Stimulated activated CD4-positive, alpha-beta T cell treated with anti-CD3 and anti-CD28 coated beads, Interleukin-1b, Interleukin-23, amount 100 ng/mL, for 48 hours (primary cell): ENCODE results near the gene ANKRD44.

ENCODE experiments used
- DNase-seq: peaks from one replicate; pipeline ENCODE4 v3.0.0-alpha.2; 2020

ANKRD44 gene

GRCh38 chr2:197101519-197101918 is 209.1 kb downstream of the ANKRD44 start:
- DNase-seq = no peak

- no peak for DNase-seq
These were observed 212.8 kb downstream of the ANKRD44 start for GRCh38 chr2:197097578-197098366.

GRCh38 chr2:197096649-197097048 is 213.9 kb downstream of the ANKRD44 start:
- DNase-seq = no peak

GRCh38 chr2:197092431-197092830 is 218.1 kb downstream of the ANKRD44 start:
- no peak for DNase-seq

- DNase-seq = no peak
These were observed 219.7 kb downstream of the ANKRD44 start for GRCh38 chr2:197090742-197091367.

- DNase-seq = no peak
These were observed 220.9 kb downstream of the ANKRD44 start for GRCh38 chr2:197089655-197090054.

GRCh38 chr2:197088694-197089093 is 221.9 kb downstream of the ANKRD44 start:
- DNase-seq = no peak

GRCh38 chr2:197086500-197086899 is 224.1 kb downstream of the ANKRD44 start:
- DNase-seq = no peak

- DNase-seq = no peak
These were observed 224.9 kb downstream of the ANKRD44 start for GRCh38 chr2:197085665-197086064.

GRCh38 chr2:197081294-197081693 is 229.3 kb downstream of the ANKRD44 start:
- no peak for DNase-seq

GRCh38 chr2:197080578-197081216 is 229.9 kb downstream of the ANKRD44 start:
- DNase-seq = no peak

GRCh38 chr2:197079832-197080555 is 230.6 kb downstream of the ANKRD44 start:
- DNase-seq = no peak

GRCh38 chr2:197079414-197079813 is 231.2 kb downstream of the ANKRD44 start:
- DNase-seq = no peak

- DNase-seq = no peak
These were observed 232.0 kb downstream of the ANKRD44 start for GRCh38 chr2:197078535-197078934.

GRCh38 chr2:197077336-197077735 is 233.2 kb downstream of the ANKRD44 start:
- DNase-seq = no peak

GRCh38 chr2:197076652-197077051 is 233.9 kb downstream of the ANKRD44 start:
- no peak for DNase-seq

GRCh38 chr2:197075754-197076337 is 234.7 kb downstream of the ANKRD44 start:
- no peak for DNase-seq

- no peak for DNase-seq
These were observed 235.3 kb downstream of the ANKRD44 start for GRCh38 chr2:197075281-197075680.

GRCh38 chr2:197073701-197074433 is 236.7 kb downstream of the ANKRD44 start:
- no peak for DNase-seq

GRCh38 chr2:197073270-197073669 is 237.3 kb downstream of the ANKRD44 start:
- no peak for DNase-seq

GRCh38 chr2:197072533-197072932 is 238.0 kb downstream of the ANKRD44 start:
- DNase-seq = no peak

GRCh38 chr2:197071790-197072436 is 238.7 kb downstream of the ANKRD44 start:
- DNase-seq = no peak
